ENCODE measurements around the gene CDRT4.
"Not testable (repeated sequence)": the region's sequence is repeated elsewhere in the genome, so short reads cannot be mapped to it uniquely, and the experiment has no call there.

Gene CDRT4

GRCh38 chr17:15511142-15511541 is 43.7 kb upstream of the CDRT4 start:
- no peak for TF ChIP-seq CTCF (conservative IDR thresholded peaks at IDR 0.05; ENCODE audit: control insufficient read depth, insufficient read depth, low read depth, low read length)
- no peak overlapping the region for H3K4me3 ChIP-seq (ENCODE audit: control insufficient read depth, low read depth, low read length)
- DNase-seq (ENCODE audit: low read depth) = no peak

- no peak overlapping the region for H3K4me3 ChIP-seq (ENCODE audit: control insufficient read depth, low read depth, low read length)
- TF ChIP-seq CTCF (conservative IDR thresholded peaks at IDR 0.05; ENCODE audit: control insufficient read depth, insufficient read depth, low read depth, low read length) = no peak
- peak; percentile 74 for DNase-seq (ENCODE audit: low read depth)
Observed at GRCh38 chr17:15510361-15510760, 42.9 kb upstream of the CDRT4 start.

GRCh38 chr17:15509095-15509494 is 41.7 kb upstream of the CDRT4 start:
- TF ChIP-seq CTCF (conservative IDR thresholded peaks at IDR 0.05; ENCODE audit: control insufficient read depth, insufficient read depth, low read depth, low read length) = no peak
- H3K4me3 ChIP-seq (ENCODE audit: control insufficient read depth, low read depth, low read length) = no peak overlapping the region
- DNase-seq (ENCODE audit: low read depth) = no peak

GRCh38 chr17:15508466-15508865 is 41.0 kb upstream of the CDRT4 start:
- no peak for DNase-seq (ENCODE audit: low read depth)
- TF ChIP-seq CTCF (conservative IDR thresholded peaks at IDR 0.05; ENCODE audit: control insufficient read depth, insufficient read depth, low read depth, low read length) = no peak
- no peak overlapping the region for H3K4me3 ChIP-seq (ENCODE audit: control insufficient read depth, low read depth, low read length)

DNA sequence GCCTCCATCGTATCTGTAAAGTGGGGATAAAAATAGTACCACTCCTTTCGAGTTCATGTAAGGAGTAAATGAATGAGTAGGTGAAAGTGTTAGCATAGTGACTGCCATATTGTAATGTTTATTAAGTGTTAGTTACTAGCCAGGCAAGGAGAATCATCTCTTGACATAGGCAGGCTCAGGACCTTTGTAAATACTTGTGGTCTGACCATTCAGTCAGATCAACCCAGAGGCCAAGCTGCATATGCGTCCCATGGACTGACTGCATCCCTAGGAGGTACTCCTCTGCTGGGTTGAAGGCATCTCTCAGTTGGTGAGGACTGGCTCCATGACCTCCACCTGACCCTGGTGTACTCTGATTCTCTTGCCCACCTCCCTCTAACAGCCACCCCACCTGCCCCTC is 40.5 kb upstream of the CDRT4 start:
- TF ChIP-seq CTCF (conservative IDR thresholded peaks at IDR 0.05; ENCODE audit: control insufficient read depth, insufficient read depth, low read depth, low read length) = no peak
- no peak for DNase-seq (ENCODE audit: low read depth)
- H3K4me3 ChIP-seq (ENCODE audit: control insufficient read depth, low read depth, low read length) = no peak overlapping the region

- H3K4me3 ChIP-seq (ENCODE audit: control insufficient read depth, low read depth, low read length) = no peak overlapping the region
- no peak for TF ChIP-seq CTCF (conservative IDR thresholded peaks at IDR 0.05; ENCODE audit: control insufficient read depth, insufficient read depth, low read depth, low read length)
- no peak for DNase-seq (ENCODE audit: low read depth)
Observed at GRCh38 chr17:15507001-15507400, 39.6 kb upstream of the CDRT4 start.

GRCh38 chr17:15505708-15506107 is 38.3 kb upstream of the CDRT4 start:
- H3K4me3 ChIP-seq (ENCODE audit: control insufficient read depth, low read depth, low read length); DNase-seq (ENCODE audit: low read depth): not testable (repeated sequence)
